Vagina (tissue), 2 donors: ENCODE measurements around the gene UCHL1.

Source experiments
- POLR2A ChIP-seq, 2 donors: fragments of 450-650 bp; IDR thresholded peaks; one replicate each; pipeline ENCODE4 v1.6.1; 2017; ENCODE audit warnings: antibody characterized with exemption in 2 of 2, mild to moderate bottlenecking in 2 of 2, moderate library complexity in 2 of 2
- TF ChIP-seq, protein P1 (sequence below), 3 experiments: fragments of 450-650 bp in 2 of 3; fragments of 200-600 bp in 1 of 3; sonication (generic) in 1 of 3; IDR thresholded peaks; one replicate each; pipeline ENCODE4 v1.5.1; 2017 to 2019; ENCODE audit warnings: antibody characterized with exemption in 3 of 3, mild to moderate bottlenecking in 2 of 3, moderate library complexity in 2 of 3

DNA sequence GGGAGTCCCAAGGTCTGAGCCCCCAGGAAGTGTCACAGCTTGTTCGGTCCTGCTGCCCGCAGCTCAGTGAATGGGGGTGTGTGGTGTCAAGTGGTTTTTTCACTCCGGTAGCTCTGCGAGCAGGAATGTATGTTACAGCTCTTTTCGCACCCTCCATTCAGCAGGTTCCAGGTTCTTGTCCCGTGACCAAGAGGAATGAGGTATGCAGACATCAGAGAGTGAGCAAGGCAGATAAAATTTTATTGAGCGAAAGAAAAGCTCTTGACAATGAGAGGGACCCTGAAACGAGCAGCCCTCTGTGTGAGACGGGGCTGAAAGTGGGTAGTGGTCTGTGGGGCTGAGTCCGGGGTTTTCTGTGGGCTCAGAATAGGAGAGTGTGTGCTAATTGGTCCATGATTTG is 31.5 kb downstream of the UCHL1 start:
- TF ChIP-seq, protein P1, sequence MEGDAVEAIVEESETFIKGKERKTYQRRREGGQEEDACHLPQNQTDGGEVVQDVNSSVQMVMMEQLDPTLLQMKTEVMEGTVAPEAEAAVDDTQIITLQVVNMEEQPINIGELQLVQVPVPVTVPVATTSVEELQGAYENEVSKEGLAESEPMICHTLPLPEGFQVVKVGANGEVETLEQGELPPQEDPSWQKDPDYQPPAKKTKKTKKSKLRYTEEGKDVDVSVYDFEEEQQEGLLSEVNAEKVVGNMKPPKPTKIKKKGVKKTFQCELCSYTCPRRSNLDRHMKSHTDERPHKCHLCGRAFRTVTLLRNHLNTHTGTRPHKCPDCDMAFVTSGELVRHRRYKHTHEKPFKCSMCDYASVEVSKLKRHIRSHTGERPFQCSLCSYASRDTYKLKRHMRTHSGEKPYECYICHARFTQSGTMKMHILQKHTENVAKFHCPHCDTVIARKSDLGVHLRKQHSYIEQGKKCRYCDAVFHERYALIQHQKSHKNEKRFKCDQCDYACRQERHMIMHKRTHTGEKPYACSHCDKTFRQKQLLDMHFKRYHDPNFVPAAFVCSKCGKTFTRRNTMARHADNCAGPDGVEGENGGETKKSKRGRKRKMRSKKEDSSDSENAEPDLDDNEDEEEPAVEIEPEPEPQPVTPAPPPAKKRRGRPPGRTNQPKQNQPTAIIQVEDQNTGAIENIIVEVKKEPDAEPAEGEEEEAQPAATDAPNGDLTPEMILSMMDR (IDR thresholded peaks at IDR 0.05), result no peak
- TF ChIP-seq POLR2A (IDR thresholded peaks at IDR 0.05), result no peak
